ENCODE data around the gene SHPK.

The SHPK gene, protein sequence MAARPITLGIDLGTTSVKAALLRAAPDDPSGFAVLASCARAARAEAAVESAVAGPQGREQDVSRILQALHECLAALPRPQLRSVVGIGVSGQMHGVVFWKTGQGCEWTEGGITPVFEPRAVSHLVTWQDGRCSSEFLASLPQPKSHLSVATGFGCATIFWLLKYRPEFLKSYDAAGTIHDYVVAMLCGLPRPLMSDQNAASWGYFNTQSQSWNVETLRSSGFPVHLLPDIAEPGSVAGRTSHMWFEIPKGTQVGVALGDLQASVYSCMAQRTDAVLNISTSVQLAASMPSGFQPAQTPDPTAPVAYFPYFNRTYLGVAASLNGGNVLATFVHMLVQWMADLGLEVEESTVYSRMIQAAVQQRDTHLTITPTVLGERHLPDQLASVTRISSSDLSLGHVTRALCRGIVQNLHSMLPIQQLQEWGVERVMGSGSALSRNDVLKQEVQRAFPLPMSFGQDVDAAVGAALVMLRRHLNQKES

GRCh38 chr17:3636154-3636907 is at the start of gene SHPK, which contains the start of gene CTNS:
SHPK (minus strand) TSS chr17:3636250; CDS start chr17:3636219, 31 bp downstream.
CTNS (plus strand) TSS chr17:3636760; CDS start chr17:3640207, 3,447 bp downstream.
- DNase-seq = peak; percentile 93

DNA sequence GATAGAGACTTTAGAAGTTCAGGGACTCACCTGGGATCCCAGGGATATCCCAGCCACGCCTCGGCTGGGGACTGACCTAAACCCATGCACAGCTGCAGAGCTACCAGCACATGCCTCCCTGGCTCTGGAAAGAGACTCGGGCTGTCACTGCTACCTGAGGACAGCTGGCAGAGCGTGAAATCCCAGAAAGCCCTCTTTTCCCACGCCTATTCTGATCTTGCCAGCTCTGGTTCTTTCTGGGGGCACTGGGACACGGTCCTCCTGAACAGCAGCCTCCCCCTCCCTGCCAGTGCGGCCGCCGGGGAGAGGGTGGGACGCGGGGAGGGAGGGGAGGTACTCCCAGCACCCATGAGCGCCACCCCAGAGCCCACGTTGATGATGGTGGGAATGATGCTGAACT is 49.1 kb upstream of the SHPK start:
- no peak for DNase-seq

DNA sequence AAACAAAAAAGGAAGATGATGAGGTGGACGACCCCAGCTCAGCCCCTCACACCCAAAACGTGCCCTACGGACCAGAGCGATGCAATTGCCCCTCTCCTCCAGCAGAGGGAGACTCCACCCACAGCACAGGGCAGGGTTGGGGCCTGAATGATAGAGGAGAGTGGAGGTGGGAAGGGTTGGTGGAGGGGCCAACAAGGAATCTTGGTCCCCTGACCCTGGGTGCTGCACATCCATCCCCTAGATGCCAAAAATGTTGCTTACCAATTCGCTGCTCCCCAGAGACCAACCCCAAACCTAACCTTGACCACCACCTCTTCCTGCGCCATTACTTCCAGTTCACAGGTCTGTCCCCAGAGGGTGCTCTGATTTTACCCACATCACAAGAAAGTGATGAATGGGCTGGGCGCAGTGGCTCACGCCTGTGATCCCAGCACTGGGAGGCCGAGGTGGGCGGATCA is 47.0 kb upstream of the SHPK start:
- no peak for DNase-seq

DNA sequence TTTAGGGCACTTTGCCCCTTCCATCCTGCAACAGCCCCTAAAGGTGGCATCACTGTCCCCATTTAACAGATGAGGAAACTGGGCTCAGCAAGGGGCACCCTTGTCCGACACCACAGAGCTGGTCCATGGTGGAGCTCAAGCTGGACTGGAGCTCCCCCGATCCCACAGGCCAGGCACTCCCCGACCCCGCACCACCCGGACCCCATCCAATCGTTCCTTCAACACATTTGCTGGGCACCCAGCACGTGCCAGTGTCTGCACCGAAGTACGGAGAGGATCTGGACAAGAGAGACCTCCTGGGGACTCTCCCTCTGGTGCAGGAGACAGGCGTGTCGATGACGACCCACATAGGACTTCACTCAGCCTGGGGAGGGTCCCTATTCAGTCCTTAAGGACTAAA is 46.0 kb upstream of the SHPK start:
- no peak for DNase-seq

DNA sequence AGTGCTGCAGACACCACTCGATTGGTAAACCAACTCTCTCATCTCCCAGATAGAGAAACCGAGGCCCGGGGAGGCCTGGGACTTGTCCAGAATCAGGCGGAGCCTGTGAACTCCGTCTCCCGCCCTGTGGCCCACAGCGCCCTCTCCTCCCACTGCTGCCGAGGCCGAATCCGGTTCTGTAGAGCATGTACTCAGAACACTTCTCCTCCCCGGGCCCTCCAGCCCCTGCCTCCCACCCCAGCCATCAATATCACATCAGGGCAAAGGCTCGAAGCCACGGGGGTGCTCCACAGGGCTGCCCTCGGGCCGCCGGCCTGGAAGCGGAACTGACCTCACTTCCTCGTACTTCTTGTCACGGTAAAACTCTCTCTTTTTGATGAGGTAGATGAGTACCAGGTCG is 45.5 kb upstream of the SHPK start:
- DNase-seq = no peak

GRCh38 chr17:3681057-3681456 is 45.0 kb upstream of the SHPK start:
- DNase-seq = no peak

DNA sequence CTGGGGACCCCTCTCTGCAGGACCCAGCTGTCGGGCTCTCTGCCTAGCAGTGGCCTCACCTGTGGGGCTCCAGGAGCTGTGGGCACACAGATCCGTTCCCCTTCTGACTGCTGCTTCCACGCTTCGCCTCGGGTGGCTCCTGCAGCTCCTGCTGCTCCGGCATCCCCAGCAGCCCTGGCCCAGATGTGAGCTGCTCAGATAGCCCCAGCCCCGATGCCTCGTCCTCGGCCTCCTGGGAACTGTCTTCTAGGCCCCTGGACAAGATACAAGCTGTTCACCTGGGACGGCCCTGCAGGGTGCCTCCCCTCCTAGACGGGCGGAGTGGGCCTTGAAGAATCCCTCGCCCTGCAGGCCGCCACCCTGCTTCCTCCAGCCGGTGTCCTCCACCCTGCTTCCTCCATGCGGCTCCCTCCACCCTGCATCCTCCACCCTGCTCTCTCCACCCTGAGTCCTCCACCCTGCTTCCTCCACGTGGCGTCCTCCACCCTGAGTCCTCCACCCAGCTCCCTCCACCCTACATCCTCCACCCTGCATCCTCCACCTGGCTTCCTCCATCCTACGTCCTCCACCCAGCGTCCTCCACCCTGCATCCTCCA is 43.6 kb upstream of the SHPK start:
- DNase-seq = no peak

DNA sequence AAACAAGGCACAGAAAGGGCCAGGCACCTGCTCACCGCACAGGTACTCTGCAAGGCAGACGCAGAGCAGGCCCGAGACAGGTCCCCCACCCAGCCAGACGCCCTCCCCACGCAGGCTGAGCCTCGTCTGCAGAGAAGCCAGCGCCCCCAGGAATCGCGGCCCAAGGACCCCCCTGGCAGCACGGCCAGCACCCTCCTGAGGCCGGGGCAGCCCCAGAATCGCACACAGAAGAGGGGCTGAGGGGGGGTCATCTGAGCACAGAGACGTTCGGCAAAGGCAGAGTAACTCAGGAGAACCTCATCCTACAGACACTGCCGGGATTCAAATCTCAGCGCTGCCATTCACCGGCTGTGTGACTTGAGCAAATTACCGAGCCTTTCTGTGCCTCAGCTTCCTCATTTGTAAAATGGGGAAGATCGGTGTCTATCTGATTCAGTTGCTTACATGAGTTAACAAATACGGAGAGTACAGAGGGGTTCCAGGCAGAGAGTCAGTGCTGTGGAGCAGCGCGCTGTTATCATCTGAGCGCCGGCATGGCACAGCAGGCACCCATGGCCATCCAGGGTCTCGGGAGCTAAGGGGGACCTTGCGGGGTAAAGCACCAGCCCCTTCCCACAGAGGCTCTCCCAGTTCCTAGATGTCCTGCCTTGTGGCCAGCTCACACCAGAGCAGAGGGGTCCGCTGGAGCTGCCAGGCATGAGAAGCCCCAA is 42.9 kb upstream of the SHPK start:
- DNase-seq = no peak

GRCh38 chr17:3678095-3678820 is 42.2 kb upstream of the SHPK start:
- no peak for DNase-seq

- no peak for DNase-seq
Measured at GRCh38 chr17:3675886-3676285, 39.8 kb upstream of the SHPK start.

DNA sequence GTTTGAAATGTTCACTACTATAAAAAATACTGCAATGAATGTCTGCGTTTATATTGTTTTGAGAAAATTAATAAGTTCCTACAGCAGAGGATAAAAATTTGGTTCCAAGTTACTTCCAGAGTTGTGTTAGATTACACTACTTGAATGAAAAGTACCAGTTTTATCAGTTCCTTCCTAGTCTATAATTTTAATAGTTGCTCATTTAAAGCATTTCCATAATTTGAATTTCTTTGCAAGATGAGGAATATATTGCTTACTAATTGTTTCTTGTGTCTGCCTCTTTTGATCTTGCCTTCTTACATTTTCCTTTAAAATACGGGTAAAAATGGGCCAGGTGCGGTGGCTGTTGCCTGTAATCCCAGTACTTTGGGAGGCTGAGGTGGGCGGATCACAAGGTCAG is 36.5 kb upstream of the SHPK start:
- DNase-seq = no peak

DNA sequence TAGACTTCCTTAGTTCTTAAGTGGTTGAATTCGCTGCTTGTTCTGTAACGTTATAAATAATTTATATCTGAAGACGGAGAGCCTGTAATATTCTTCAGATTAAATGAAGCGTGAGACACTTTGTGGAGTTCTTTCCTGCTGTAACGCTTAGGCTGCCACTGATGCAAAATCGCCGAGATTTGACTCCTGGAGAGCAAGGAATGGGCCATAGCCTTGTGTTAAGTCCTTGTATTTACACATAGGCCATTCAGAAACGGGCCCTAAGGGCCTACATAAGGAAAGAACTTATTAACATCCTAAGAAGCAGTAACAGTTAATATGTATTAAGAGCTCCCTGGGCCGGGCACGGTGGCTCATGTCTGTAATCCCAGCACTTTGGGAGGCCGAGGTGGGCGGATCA is 33.5 kb upstream of the SHPK start:
- DNase-seq = no peak

- DNase-seq = no peak
Measured at GRCh38 chr17:3669085-3669347, 33.0 kb upstream of the SHPK start.

- DNase-seq = peak; percentile 96
Measured at GRCh38 chr17:3668279-3669084, 32.4 kb upstream of the SHPK start, which contains the start of the genes EMC6 and TAX1BP3. EMC6 (plus strand) TSS chr17:3668812; CDS start chr17:3669147, 335 bp downstream. TAX1BP3 (minus strand) TSS chr17:3668578; CDS start chr17:3668526, 52 bp downstream.

- DNase-seq = peak; percentile 91
Measured at GRCh38 chr17:3667366-3668278, 31.6 kb upstream of the SHPK start.

- DNase-seq = no peak
Measured at GRCh38 chr17:3666516-3666915, 30.5 kb upstream of the SHPK start.

GRCh38 chr17:3665834-3666233 is 29.8 kb upstream of the SHPK start:
- DNase-seq = no peak

DNA sequence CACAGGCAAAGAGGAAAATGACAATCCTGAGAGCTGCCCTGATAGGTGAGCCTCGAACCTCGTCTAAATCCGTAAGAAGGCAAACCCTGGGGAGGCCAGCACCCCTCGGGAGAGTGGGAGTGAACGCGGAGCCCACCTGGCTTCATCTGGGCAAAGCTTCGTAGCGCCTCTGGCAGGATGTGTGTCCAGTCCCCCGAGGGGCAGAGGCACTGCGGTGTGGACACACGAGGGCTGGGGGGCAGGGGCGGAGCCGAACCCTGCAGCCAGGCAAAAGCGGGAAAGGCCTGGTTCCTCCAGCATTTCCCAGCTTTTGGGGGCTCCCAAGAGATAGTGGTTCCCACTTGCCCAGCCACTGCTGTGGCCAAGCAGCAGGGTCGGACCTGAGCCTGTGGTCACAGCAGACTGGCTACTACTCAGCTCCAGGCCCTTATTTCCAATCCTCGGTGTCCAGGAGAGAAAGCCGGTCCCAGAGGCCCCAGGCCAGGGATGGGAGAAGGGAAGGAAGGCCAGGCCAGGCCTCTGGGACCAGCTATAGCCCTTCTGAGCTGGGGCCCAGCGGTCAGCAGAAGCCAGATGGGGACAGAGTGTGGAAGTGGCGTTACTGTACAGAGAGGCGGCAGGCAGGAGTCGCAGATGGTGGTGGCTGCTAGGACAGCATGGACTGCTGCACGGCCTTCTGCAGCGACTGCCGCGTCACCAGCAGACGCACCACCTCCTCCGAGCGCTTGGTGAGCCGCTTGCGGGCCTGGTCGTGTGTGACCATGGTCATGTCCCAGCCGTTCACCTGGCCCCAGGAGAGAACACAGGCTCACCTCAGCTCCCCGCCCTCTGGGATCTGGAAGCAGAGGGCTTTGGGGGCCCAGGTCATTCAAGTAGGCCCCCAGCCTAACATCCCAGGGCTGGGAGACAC is 27.3 kb upstream of the SHPK start:
- DNase-seq = no peak

- no peak for DNase-seq
Measured at GRCh38 chr17:3660311-3660891, 24.4 kb upstream of the SHPK start.
